Naive thymus-derived CD4-positive, alpha-beta T cell (primary cell): Measurements from ENCODE around the gene NNT. TPM values are rescaled to one million over a fixed set of nuclear protein-coding genes. Genes with fewer than 3 reads are reported as not detected.
A peak's percentile ranks its signal among the peaks of the same experiment; 100 is the strongest.

Experiments
- ATAC-seq: fragments of 150-1000 bp; cut with Tn5 transposase; 2 replicates; pipeline ENCODE4 v1.10.0; 2021; ENCODE audit warnings: mild to moderate bottlenecking, moderate library complexity
- CTCF ChIA-PET: fragments of 350-600 bp; sonication (Branson Sonifier 250); formaldehyde crosslinking; loops from one replicate; lab custom pipeline; 2021; ENCODE audit warnings: antibody characterized with exemption; lab: Charles Lee
- POLR2A ChIA-PET: fragments of 350-600 bp; sonication (Branson Sonifier 250); formaldehyde crosslinking; loops from one replicate; lab custom pipeline; 2021; ENCODE audit warnings: antibody characterized with exemption, inconsistent platforms; lab: Charles Lee
- DNase-seq, 9 donors: peaks; one replicate each; pipeline versions ENCODE4 v3.0.0 to v3.0.0-alpha.2; 2020 to 2022; ENCODE audit warnings: mixed read lengths in 1 of 9
- H3K27ac ChIP-seq: one replicate; pipeline ENCODE4 v1.7.0; 2013; ENCODE audit warnings: mild to moderate bottlenecking, low read depth, low read length, moderate library complexity
- H3K27me3 ChIP-seq, 2 donors: one replicate each; pipeline ENCODE4 v1.7.0; 2013; ENCODE audit warnings: low read length in 2 of 2, mild to moderate bottlenecking in 2 of 2, moderate library complexity in 2 of 2; ENCODE audit not compliant: control insufficient read depth in 2 of 2, insufficient read depth in 2 of 2
- H3K36me3 ChIP-seq, 3 experiments: 1 replicate in 2 of 3; 2 replicates in 1 of 3; pipeline ENCODE4 v1.7.0; 2013; ENCODE audit warnings: low read length in 3 of 3, mild to moderate bottlenecking in 3 of 3, moderate library complexity in 1 of 3; ENCODE audit not compliant: insufficient read depth in 3 of 3, control insufficient read depth in 2 of 3
- H3K4me1 ChIP-seq, 2 donors: one replicate each; pipeline ENCODE4 v1.7.0; 2013; ENCODE audit warnings: low read length in 2 of 2, mild to moderate bottlenecking in 2 of 2, moderate library complexity in 1 of 2; ENCODE audit not compliant: control insufficient read depth in 2 of 2, insufficient read depth in 2 of 2
- H3K4me3 ChIP-seq: 2 replicates; pipeline ENCODE4 v1.7.0; 2013; ENCODE audit warnings: mild to moderate bottlenecking, low read length
- H3K9me3 ChIP-seq, 3 experiments: 1 replicate in 2 of 3; 2 replicates in 1 of 3; pipeline ENCODE4 v1.7.0; 2013; ENCODE audit warnings: low read length in 3 of 3; ENCODE audit not compliant: control insufficient read depth in 2 of 3
- H3K27ac Mint-ChIP-seq, 9 donors: one replicate each; pipeline ENCODE4 v1.8.0; 2020 to 2022; ENCODE audit warnings: mixed read lengths in 9 of 9, mild to moderate bottlenecking in 8 of 9, moderate library complexity in 5 of 9, inconsistent platforms in 2 of 9
- H3K27me3 Mint-ChIP-seq, 5 donors: one replicate each; pipeline ENCODE4 v1.8.0; 2021 to 2022; ENCODE audit warnings: mixed read lengths in 5 of 5, mild to moderate bottlenecking in 1 of 5
- H3K36me3 Mint-ChIP-seq, 5 donors: one replicate each; pipeline ENCODE4 v1.8.0; 2020 to 2022; ENCODE audit warnings: mixed read lengths in 5 of 5, mild to moderate bottlenecking in 3 of 5, inconsistent platforms in 1 of 5
- H3K4me1 Mint-ChIP-seq, 7 donors: one replicate each; pipeline ENCODE4 v1.8.0; 2020 to 2022; ENCODE audit warnings: mixed read lengths in 7 of 7, mild to moderate bottlenecking in 3 of 7, inconsistent platforms in 1 of 7
- H3K4me3 Mint-ChIP-seq, 10 donors: one replicate each; pipeline ENCODE4 v1.8.0; 2020 to 2022; ENCODE audit warnings: mild to moderate bottlenecking in 10 of 10, mixed read lengths in 10 of 10, moderate library complexity in 6 of 10, inconsistent platforms in 2 of 10
- H3K9me3 Mint-ChIP-seq, 11 donors: one replicate each; pipeline ENCODE4 v1.8.0; 2020 to 2022; ENCODE audit warnings: mixed read lengths in 11 of 11, mild to moderate bottlenecking in 4 of 11, inconsistent platforms in 1 of 11, moderate library complexity in 1 of 11
- intact Hi-C, 2 donors: fragments of 100-400 bp; cut with micrococcal nuclease; formaldehyde crosslinking; loops; one replicate each; pipeline ENCODE4 v1.15.1; 2023
- polyA plus RNA-seq, 2 donors: library from polyadenylated mRNA; unstranded; fragments of 300-500 nt; fragmentation: Illumina TruSeq; gene quantifications; one replicate each; pipeline ENCODE4 v1.2.3, GENCODE V29; 2021
- total RNA-seq, 6 experiments: library from RNA in 5 of 6; stranded (reverse) in 5 of 6; gene quantifications; 1 replicate in 5 of 6; 2 replicates in 1 of 6; pipeline ENCODE4 v1.2.3 and lab custom pipeline; 2021 to 2026

Gene NNT
- total and polyA plus RNA-seq, 7 experiments from 2014 or later: 42.5 to 73.5 (median 48.8) TPM

- Mint-ChIP-seq H3K27ac (peak within 1 kb of the TSS; percentile 91 to 99 (median 98)), H3K4me1 (peaks cover 6 to 17% (median 7%) of the 10 kb centered on the region in 7 donors), H3K9me3 (no peaks in the 10 kb centered on the region), H3K4me3 (peak within 1 kb of the TSS in 7 of 10 donors; percentile 88 to 97 (median 95)), H3K36me3 (peaks cover 0 to 5% (median 0%) of the 10 kb centered on the region in 5 donors), H3K27me3 (peaks cover 0 to 18% (median 5%) of the 10 kb centered on the region in 5 donors)
- CTCF ChIA-PET: interaction anchor here (0.7 to 2.7 kb wide), 2 partner anchors 16 to 73 kb away, joined by 3 to 14 read pairs; partner anchors contain the start of gene TMEM267
- POLR2A ChIA-PET: interaction anchor here (0.6 to 4.0 kb wide), 15 partner anchors 9 to 566 kb away, joined by 3 to 61 read pairs (median 5); partner anchors contain the start of genes C5orf34, NNT, TMEM267 and ZNF131
- H3K9me3 ChIP-seq: no peaks in the 10 kb centered on the region
- H3K27me3 ChIP-seq: no peaks in the 10 kb centered on the region
- DNase-seq (peak; percentile 80 to 89 (median 87)), ATAC-seq (peak; percentile 89)
- peak within 1 kb of the TSS; percentile 79 for H3K4me3 ChIP-seq
- peaks cover 0 to 8% (median 0%) of the 10 kb centered on the region in 3 experiments for H3K36me3 ChIP-seq
- intact Hi-C loops: loop anchor here (1.0 to 5.0 kb wide), 17 partner anchors 42 to 1653 kb away; partner anchors contain the start of genes C5orf34 (in 2 of the 2), HMGCS1 (in 2 of the 2), MRPS30 (in 2 of the 2) and NNT (in 2 of the 2)
- peak within 1 kb of the TSS; percentile 96 for H3K27ac ChIP-seq
- peaks cover 17 to 30% of the 10 kb centered on the region in 2 donors for H3K4me1 ChIP-seq
Observed at GRCh38 chr5:43556857-43557542, 46.0 kb upstream of the NNT start, which contains the start of gene PAIP1. Gene PAIP1 (minus strand): TSS chr5:43557077. CDS start chr5:43556846, 231 bp downstream.

- Mint-ChIP-seq H3K4me1 (peaks cover 6 to 12% (median 7%) of the 10 kb centered on the region in 7 donors), H3K36me3 (peaks cover 0 to 5% (median 0%) of the 10 kb centered on the region in 5 donors), H3K27me3 (peaks cover 5 to 21% (median 9%) of the 10 kb centered on the region in 5 donors), H3K9me3 (no peaks in the 10 kb centered on the region), H3K27ac (no peak overlapping the region), H3K4me3 (no peak overlapping the region)
- ChIA-PET POLR2A (interaction anchor here (1.4 to 1.6 kb wide), 2 partner anchors 17 to 76 kb away, joined by 3 to 6 read pairs; partner anchors contain the start of gene TMEM267), CTCF (no interaction called here)
- H3K9me3 ChIP-seq: no peaks in the 10 kb centered on the region
- no peak overlapping the region for H3K4me3 ChIP-seq
- DNase-seq (no peak), ATAC-seq (no peak)
- peaks cover 9 to 11% of the 10 kb centered on the region in 2 donors for H3K4me1 ChIP-seq
- no peak overlapping the region for H3K27ac ChIP-seq
- intact Hi-C loops: no loop called here
- H3K27me3 ChIP-seq: no peaks in the 10 kb centered on the region
- no peaks in the 10 kb centered on the region for H3K36me3 ChIP-seq
Observed at GRCh38 chr5:43560128-43560527, 42.9 kb upstream of the NNT start.

GRCh38 chr5:43561356-43561755 lies 41.6 kb upstream of the NNT start:
- H3K27me3 ChIP-seq: no peaks in the 10 kb centered on the region
- H3K9me3 ChIP-seq: no peaks in the 10 kb centered on the region
- no peaks in the 10 kb centered on the region for H3K36me3 ChIP-seq
- Mint-ChIP-seq H3K36me3 (peaks cover 0 to 5% (median 0%) of the 10 kb centered on the region in 5 donors), H3K4me3 (no peak overlapping the region), H3K27ac (no peak overlapping the region), H3K4me1 (peaks cover 0 to 9% (median 7%) of the 10 kb centered on the region in 7 donors), H3K9me3 (no peaks in the 10 kb centered on the region), H3K27me3 (peaks cover 5 to 21% (median 11%) of the 10 kb centered on the region in 5 donors)
- no peak overlapping the region for H3K4me3 ChIP-seq
- intact Hi-C loops: no loop called here
- POLR2A ChIA-PET: interaction anchor here (1.6 kb wide), 1 partner anchor 77 kb away, joined by 6 read pairs; the partner anchor contains the start of gene TMEM267
- H3K27ac ChIP-seq: no peak overlapping the region
- DNase-seq: no peak
- ATAC-seq: no peak
- CTCF ChIA-PET: no interaction called here
- H3K4me1 ChIP-seq: peaks cover 0 to 5% of the 10 kb centered on the region in 2 donors

DNA sequence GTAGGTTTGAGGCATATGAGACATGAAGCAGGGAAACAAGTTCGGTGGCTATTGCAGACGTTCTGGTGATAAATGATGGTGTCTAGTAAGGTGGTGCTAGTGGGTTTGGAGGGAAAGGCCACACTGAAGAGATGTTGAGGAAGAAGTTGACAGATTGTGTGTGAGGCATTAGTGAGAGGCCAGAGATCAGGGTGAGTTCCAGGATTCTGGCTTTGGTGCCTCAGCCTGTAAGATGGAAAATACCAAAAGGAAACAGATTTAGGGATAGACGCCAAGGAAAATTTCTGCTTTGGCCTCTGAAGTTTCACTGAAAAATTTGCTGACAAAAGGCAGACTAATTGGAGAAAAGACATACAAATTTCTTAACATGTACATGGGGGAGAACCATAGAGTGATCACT lies 39.7 kb upstream of the NNT start:
- H3K27ac Mint-ChIP-seq: no peak overlapping the region
- H3K4me3 ChIP-seq: no peak overlapping the region
- DNase-seq: no peak
- H3K4me3 Mint-ChIP-seq: no peak overlapping the region
- no peaks in the 10 kb centered on the region for H3K9me3 ChIP-seq
- peaks cover 0 to 3% (median 0%) of the 10 kb centered on the region in 7 donors for H3K4me1 Mint-ChIP-seq
- H3K27ac ChIP-seq: no peak overlapping the region
- H3K4me1 ChIP-seq: no peaks in the 10 kb centered on the region
- H3K36me3 Mint-ChIP-seq: no peaks in the 10 kb centered on the region
- ChIA-PET CTCF (no interaction called here), POLR2A (no interaction called here)
- H3K27me3 ChIP-seq: no peaks in the 10 kb centered on the region
- H3K9me3 Mint-ChIP-seq: no peaks in the 10 kb centered on the region
- no peaks in the 10 kb centered on the region for H3K36me3 ChIP-seq
- intact Hi-C loops: no loop called here
- no peak for ATAC-seq
- H3K27me3 Mint-ChIP-seq: peaks cover 5 to 23% (median 11%) of the 10 kb centered on the region in 5 donors

DNA sequence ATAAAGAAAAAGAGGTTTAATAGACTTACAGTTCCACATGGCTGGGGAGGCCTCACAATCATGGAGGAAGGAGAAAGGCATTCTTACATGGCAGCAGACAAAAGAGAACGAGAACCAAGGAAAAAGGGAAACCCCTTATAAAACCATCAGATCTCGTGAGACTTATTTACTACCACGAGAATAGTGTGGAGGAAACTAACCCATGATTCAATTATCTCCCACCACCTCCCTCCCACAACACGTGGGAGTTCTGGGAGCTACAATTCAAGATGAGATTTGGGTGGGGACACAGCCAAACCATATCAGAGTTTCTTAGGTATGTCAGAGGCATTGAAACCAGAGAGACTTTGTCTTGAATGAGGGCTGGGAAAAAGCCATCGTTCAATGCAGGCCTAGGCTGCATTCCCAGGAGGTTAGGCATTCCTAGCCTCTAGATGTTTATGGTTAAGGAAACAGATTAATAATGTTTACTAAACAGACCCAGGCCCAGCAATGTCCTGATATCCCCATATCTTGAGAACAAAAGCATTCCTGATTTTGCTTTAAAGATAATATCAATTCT lies 38.6 kb upstream of the NNT start:
- no peaks in the 10 kb centered on the region for H3K27me3 ChIP-seq
- no peaks in the 10 kb centered on the region for H3K9me3 Mint-ChIP-seq
- no peak overlapping the region for H3K4me3 Mint-ChIP-seq
- H3K27me3 Mint-ChIP-seq: peaks cover 5 to 20% (median 11%) of the 10 kb centered on the region in 5 donors
- no peaks in the 10 kb centered on the region for H3K36me3 ChIP-seq
- H3K4me1 Mint-ChIP-seq: peaks cover 0 to 2% (median 0%) of the 10 kb centered on the region in 7 donors
- ATAC-seq (no peak), DNase-seq (no peak)
- H3K27ac ChIP-seq: no peak overlapping the region
- no peaks in the 10 kb centered on the region for H3K4me1 ChIP-seq
- no peak overlapping the region for H3K4me3 ChIP-seq
- H3K36me3 Mint-ChIP-seq: no peaks in the 10 kb centered on the region
- POLR2A ChIA-PET: no interaction called here
- no peaks in the 10 kb centered on the region for H3K9me3 ChIP-seq
- CTCF ChIA-PET: no interaction called here
- intact Hi-C loops: no loop called here
- no peak overlapping the region for H3K27ac Mint-ChIP-seq

DNA sequence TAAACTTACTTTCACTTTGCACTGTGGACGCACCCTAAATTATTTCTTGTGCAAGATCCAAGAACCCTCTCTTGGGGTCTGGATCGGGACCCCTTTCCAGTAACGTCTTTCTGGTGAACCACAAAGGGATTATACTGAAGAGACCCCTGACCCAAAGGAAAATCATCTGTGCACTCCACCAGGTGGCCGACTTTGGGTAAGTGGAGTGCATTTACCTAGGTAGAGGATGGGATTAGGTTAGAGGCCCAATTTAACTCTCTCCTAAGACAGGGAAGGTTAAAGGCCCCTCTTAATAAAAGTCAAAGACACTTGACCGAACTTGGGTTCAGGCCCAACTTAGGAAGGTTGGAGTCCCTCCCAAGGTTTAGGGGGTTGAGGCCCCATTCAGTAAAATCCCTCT lies 37.9 kb upstream of the NNT start:
- intact Hi-C loops: no loop called here

More for the DNA sequence above, 37.9 kb upstream of the NNT start:
- Histone ChIP-seq H3K9me3 (no peaks in the 10 kb centered on the region), H3K4me1 (no peaks in the 10 kb centered on the region), H3K4me3 (no peak overlapping the region), H3K27me3 (no peaks in the 10 kb centered on the region), H3K36me3 (no peaks in the 10 kb centered on the region), H3K27ac (no peak overlapping the region)
- Mint-ChIP-seq H3K4me3 (no peak overlapping the region), H3K4me1 (peaks cover 0 to 2% (median 0%) of the 10 kb centered on the region in 7 donors), H3K27me3 (peaks cover 5 to 17% (median 11%) of the 10 kb centered on the region in 5 donors), H3K27ac (no peak overlapping the region), H3K9me3 (no peaks in the 10 kb centered on the region), H3K36me3 (no peaks in the 10 kb centered on the region)
- no peak for ATAC-seq
- CTCF ChIA-PET: no interaction called here
- no peak for DNase-seq
- POLR2A ChIA-PET: no interaction called here
